ENCODE measurements around the gene CCDC92.
A peak's percentile ranks its signal among the peaks of the same experiment; 100 is the strongest.
"Not testable (repeated sequence)": the region's sequence is repeated elsewhere in the genome, so short reads cannot be mapped to it uniquely, and the experiment has no call there.

Gene CCDC92

DNA sequence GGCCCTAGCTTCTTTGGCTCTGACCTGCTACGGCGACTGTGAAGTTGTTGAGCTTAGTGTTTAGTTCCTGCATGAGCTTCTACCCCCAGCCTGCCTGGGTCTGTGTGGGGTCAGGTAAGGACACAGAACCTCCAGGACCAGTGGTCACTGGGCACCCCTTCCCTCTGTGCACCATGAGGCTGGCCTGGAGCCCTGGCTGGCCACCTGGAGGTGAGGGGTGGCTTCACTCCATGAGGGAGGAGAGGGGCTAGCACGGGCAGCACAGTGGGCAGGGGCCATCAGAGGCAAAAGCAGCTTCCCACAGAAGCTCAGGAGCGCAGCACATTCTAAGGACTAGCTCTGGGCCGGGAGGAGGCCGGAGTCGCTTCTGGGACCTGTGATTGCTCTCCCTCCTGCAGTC lies 36.7 kb downstream of the CCDC92 start:
- DNase-seq: no peak

DNA sequence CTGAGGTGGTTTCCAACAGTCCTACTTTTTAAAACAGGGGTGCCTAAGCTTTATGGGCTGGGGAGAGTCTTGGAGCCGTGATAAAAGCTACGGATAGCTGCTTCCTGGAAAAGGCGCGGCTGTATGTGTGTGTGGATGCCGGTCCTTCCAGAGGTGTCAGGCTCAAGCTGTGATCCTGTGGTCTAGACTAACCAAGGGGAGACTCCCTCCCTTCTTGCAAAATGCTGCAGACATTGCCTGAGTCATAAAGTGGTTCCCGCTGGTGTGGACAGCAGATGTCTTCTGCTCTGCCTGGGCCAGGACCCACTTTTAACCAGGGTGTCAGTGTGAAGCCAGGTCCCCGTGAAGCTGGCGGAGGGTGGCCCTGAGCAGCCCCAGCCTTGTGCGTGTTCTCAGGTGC lies 37.8 kb downstream of the CCDC92 start:
- no peak for DNase-seq

DNA sequence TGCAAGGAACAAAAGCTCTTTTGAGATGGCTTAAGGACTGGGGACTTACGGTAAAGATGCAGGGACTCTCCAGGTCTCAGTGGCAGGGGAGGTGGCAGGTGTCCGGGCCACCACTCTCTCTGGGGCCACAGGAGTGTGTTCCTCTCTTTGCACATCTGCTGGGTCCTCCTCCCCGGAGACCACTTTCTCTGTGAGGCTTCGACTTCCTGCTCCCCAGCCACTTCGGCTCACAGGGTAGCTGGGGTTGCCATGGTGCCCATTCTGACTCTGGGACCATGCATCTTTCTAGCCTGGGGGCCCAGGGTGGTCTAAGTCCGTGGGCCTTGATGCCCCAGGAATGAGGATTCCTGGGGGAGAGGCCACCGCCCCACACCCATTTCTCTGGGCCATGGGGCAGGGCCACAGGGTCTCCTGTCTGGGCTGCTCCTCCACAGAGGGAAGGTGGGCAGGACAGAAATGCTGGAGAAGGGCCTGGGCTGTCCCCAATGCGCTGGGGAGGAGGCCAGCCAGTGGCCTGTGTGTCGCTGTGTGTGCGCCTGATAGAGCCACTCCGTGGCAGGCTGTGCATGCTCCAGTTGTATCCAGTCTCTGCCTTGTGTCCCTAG lies 38.5 kb downstream of the CCDC92 start:
- no peak for DNase-seq

- DNase-seq: no peak
Observed at GRCh38 chr12:123933214-123933613, 39.4 kb downstream of the CCDC92 start.

DNA sequence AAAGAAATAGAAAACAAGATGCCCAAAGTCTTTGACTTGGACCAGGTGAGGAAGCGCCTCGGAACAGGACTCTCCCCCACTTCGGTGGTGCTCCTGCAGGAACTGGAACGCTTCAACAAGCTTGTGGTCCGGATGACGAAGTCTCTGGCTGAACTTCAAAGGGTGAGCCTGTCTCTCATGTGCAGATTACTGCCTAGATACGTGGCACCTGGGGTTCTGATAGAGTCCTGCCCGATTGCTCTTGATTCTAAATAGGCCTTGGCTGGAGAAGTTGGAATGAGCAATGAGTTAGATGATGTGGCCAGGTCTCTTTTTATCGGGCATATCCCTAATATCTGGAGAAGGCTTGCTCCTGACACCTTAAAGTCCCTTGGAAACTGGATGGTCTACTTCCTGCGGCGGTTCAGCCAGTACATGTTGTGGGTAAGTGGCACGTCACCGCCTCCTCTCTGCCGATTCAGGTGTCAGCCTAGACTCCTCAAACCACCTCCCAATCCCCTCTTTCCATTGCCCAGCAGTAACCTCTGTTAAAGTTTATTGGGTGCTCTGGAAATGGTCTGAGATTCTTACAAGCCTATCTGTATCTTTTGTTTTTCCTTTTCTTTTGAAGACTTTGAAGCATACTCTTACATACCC lies 40.8 kb downstream of the CCDC92 start:
- DNase-seq: peak; percentile 34 to 42

GRCh38 chr12:123929946-123930583 lies 42.6 kb downstream of the CCDC92 start:
- DNase-seq: no peak

DNA sequence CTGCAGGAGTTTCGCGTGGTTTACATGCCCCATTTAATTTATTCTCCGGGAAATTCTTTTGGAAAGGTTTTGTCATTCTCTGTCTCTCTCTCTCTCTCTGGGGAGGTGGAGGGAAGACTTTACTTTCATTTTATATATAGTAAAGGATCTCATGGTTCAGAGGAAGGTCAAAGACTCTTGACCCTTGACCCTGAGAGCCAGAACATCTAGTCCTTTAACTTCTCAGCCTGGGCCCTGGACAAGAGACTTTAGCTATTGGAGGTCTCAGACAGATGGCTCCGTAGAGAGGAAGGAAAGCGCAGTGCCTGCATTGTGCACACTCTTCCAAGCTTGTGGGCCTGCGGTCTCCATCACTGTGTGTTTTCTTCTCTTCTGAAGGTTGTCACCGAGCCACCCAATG lies 43.7 kb downstream of the CCDC92 start:
- no peak for DNase-seq

- DNase-seq: no peak
Observed at GRCh38 chr12:123928274-123928865, 44.3 kb downstream of the CCDC92 start.

DNA sequence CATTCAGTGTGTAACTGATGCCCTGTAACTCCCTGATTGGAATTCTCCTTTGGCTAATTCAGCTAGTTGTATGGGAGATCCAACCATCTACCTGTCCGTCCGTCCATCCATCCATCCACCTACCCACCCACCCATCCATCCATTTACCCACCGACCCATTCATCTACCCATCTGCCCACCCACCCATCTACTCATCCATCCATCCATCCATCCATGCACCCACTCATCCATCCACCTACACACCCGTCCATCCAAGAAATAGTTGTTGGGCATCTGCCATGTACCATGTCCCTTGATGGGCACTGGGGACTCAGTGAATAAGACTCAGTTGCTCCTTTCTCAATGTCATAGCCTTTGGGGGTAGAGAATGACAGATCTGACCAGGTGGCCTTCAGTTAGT lies 48.1 kb downstream of the CCDC92 start:
- no peak for DNase-seq

GRCh38 chr12:123923927-123924326 lies 48.7 kb downstream of the CCDC92 start:
- no peak for DNase-seq

DNA sequence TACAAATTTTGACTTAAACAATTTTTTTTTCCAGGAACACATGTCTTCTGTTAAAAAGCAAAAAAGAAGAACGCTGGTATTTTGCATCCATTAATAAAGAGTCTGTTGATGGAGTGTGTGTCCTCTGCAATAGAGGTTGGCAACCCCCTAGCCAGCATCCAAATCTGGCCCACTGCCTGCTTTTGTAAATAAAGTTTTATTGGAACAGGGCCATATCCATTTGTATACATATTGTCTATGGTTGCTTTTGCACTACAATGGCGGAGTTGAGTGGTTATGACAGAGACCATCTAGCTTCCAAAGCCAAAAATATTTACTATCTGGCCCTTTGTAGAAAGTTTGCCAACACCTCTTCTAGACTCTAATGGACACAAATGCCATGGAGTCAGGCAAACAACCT lies 49.6 kb downstream of the CCDC92 start:
- DNase-seq: no peak

- DNase-seq: no peak
Observed at GRCh38 chr12:123919980-123920360, 52.7 kb downstream of the CCDC92 start.

DNA sequence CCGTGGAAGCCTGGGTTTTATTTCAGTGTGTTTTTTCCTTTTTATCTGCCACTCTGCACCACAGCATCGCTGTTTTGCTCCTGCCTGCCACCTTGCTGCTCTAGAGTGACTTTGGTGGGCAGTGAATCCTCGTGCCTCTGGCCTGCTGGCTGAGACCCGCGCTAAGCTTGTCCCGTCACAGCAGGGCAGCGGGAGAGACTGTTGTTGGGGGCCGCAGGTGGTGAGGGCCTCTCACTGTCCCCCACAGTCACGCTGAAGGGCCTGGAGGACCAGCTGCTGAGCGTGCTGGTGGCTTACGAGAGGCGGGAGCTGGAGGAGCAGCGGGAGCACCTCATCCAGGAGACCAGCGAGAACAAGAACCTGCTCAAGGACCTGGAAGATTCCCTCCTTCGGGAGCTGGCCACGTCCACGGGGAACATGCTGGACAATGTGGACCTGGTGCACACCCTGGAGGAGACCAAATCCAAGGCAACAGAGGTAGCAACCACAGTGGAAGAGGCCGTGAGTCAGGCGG lies 55.2 kb downstream of the CCDC92 start:
- no peak for DNase-seq

GRCh38 chr12:123916729-123917128 lies 55.9 kb downstream of the CCDC92 start:
- no peak for DNase-seq

DNA sequence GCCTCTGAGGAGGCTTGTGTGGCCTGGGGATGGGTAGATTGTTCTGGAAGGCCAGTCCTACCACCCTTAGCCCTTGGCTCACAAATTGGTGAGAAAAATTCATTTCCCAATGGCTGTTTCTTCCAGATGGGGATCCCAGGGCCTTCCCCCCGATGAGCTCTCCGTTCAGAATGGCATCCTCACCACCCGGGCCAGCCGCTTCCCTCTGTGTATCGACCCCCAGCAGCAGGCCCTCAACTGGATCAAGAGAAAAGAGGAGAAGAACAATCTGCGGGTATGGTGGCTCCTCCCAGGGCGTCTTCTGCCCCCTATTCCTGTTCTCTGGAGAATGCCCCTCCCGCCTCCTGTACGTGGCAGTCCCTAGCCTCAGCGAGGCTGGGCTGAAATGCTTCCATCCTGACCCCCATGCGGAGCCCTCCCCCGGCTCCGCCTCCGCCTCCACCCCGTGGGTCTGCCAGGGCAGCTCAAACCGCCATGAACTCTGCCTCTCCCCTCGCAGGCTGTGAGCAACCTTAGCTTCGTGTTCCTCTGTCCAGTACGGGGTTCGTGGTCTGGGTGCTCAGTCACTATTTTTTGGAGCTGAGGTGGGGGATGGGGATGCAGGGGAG lies 57.8 kb downstream of the CCDC92 start:
- no peak for DNase-seq

- DNase-seq: no peak
Observed at GRCh38 chr12:123912415-123913380, 59.9 kb downstream of the CCDC92 start.

GRCh38 chr12:123911672-123912409 lies 60.8 kb downstream of the CCDC92 start:
- DNase-seq: not testable (repeated sequence)

DNA sequence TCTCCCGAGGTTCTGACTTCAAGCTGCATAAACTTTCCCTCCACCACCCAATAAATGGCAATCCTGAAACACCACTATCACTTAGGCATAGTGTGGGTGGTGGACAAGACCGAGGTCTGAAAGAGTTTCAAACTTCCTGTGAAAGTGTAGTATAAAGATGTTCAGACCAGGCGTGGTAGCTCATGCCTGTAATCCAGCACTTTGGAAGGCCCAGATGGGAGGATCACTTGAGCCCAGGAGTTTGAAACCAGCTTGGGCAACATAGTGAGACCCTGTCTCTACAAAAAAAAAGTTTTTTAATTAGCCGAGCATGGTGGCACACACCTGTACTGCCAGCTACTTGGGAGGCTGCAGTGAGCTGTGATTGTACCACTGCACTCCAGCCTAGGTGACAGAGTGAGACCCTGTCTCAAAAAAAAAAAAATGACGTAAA lies 61.9 kb downstream of the CCDC92 start:
- no peak for DNase-seq

DNA sequence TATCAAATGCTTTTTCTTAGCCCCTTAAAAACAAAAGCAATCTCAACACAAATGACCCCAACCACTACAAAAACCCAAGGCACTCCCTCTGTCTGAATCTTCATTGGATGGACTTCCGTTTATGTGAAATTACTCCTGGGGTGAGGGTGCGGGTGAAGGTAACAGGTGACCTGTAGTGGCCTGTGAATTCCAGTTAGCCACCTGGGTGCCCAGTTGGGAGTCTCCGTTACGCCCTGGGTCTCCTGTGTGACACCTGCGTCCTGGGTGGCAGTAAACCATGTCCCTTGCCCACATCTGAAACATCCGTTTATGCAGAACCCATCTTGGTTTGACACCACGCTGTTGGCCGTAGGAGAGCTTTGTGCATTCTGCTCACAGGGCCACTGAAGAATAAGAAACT lies 62.6 kb downstream of the CCDC92 start:
- DNase-seq: no peak

GRCh38 chr12:123908884-123909725 lies 63.5 kb downstream of the CCDC92 start:
- no peak for DNase-seq
